Measurements from ENCODE around the gene UBE2G1. TPM values are rescaled to one million over a fixed set of nuclear protein-coding genes. Genes with fewer than 3 reads are reported as not detected.

UBE2G1 gene
- total and polyA plus RNA-seq, 2 of the 13 experiments (the other 11 are each of a cell fraction or from before 2014, with no cell fraction given) = 27.9 to 42.6 TPM

- BruUV-seq (replicated peaks) = no TSS peak
Measured at GRCh38 chr17:4334332-4334731, 32.1 kb downstream of the UBE2G1 start.

GRCh38 chr17:4333041-4333440, 33.4 kb downstream of the UBE2G1 start:
- H3K4me1 ChIP-seq (ENCODE audit: insufficient read depth, low read length) = peaks cover 21% of the 10 kb centered on the region
- H3K9ac ChIP-seq (ENCODE audit: insufficient read depth, low read depth, low read length) = no peak overlapping the region
- intact Hi-C loops (cut with micrococcal nuclease; ENCODE audit: unreplicated experiment) (no loop called here), in situ Hi-C loops (cut with HindIII; ENCODE audit: extremely low pct_ligation_motif_present, low pct_unique_long_range_greater_than_20kb) (no loop called here)
- H3K79me2 ChIP-seq (ENCODE audit: insufficient read depth, low read length) = peaks cover 84% of the 10 kb centered on the region
- H3K4me3 ChIP-seq (replicated peaks in 1 of 3; ENCODE audit: insufficient read depth in 1 of 3, low read depth in 2 of 3, low read length in 3 of 3) = peak overlapping the region in 1 of 3 experiments; percentile 19; a peak in 1 of 6 replicates
- ChIA-PET POLR2A (no interaction called here), CTCF (ENCODE audit: low intra/inter-chr PET ratio, low total read pairs) (no interaction called here)
- H2AFZ ChIP-seq (ENCODE audit: low read length) = no peak overlapping the region
- DNase-seq (ENCODE audit: low spot score) (no peak), ATAC-seq (peak; percentile 62), FAIRE-seq (no peak)
- peaks cover 19% of the 10 kb centered on the region for H4K20me1 ChIP-seq (ENCODE audit: insufficient read depth, low read length)
- peak overlapping the region; percentile 39 for H3K27ac ChIP-seq (ENCODE audit: extremely low read length, insufficient read depth, low read length)
- no peaks in the 10 kb centered on the region for H3K9me3 ChIP-seq (ENCODE audit: low read length)
- no peaks in the 10 kb centered on the region for H3K27me3 ChIP-seq (ENCODE audit: control insufficient read depth in 1 of 2, insufficient read depth in 2 of 2, low read length in 2 of 2)
- H3K4me2 ChIP-seq (ENCODE audit: low read depth, low read length) = peak overlapping the region; percentile 53
- 66% methylated on average over 9 of the region's 9 CpGs for WGBS (ENCODE audit: low lambda C conversion rate)
- no TSS peak for BruUV-seq (replicated peaks)
- no peaks in the 10 kb centered on the region for H3K36me3 ChIP-seq (replicated peaks in 1 of 2; ENCODE audit: control insufficient read depth in 1 of 2, insufficient read depth in 2 of 2, low read length in 2 of 2)
- 0 out of 2 replicates have a peak, but pooled peaks have one; percentile 26 for TF ChIP-seq TARDBP (CRISPR knock-in tag; IDR thresholded peaks at IDR 0.05)
- TF ChIP-seq ZNF224 (CRISPR knock-in tag; IDR thresholded peaks at IDR 0.05) = no peak
- no peak for TF ChIP-seq DPF2 (CRISPR knock-in tag; IDR thresholded peaks at IDR 0.05; ENCODE audit: borderline replicate concordance, low read depth)
- TF ChIP-seq ZNF597 (CRISPR knock-in tag; IDR thresholded peaks at IDR 0.05) = no peak
- TF ChIP-seq ARID5B (CRISPR knock-in tag; IDR thresholded peaks at IDR 0.05) = 0 out of 2 replicates have a peak, but pooled peaks have one; percentile 3
- no peak for TF ChIP-seq ZNF562 (CRISPR knock-in tag; IDR thresholded peaks at IDR 0.05; ENCODE audit: borderline replicate concordance)
- no peak for TF ChIP-seq ZBTB14 (CRISPR knock-in tag; IDR thresholded peaks at IDR 0.05)
- TF ChIP-seq ZNF605 (CRISPR knock-in tag; IDR thresholded peaks at IDR 0.05) = no peak
- TF ChIP-seq NFKBIZ (CRISPR knock-in tag; IDR thresholded peaks at IDR 0.05) = no peak
- TF ChIP-seq ZBTB8A (CRISPR knock-in tag; IDR thresholded peaks at IDR 0.05; ENCODE audit: borderline replicate concordance, low read depth) = no peak
- no peak for TF ChIP-seq U2AF2 (IDR thresholded peaks at IDR 0.05; ENCODE audit: low read depth, low read length)
- 0 out of 2 replicates have a peak, but pooled peaks have one; percentile 13 for TF ChIP-seq CEBPG (CRISPR knock-in tag; IDR thresholded peaks at IDR 0.05)
- no peak for TF ChIP-seq ZNF768 (CRISPR knock-in tag; IDR thresholded peaks at IDR 0.05)

More at GRCh38 chr17:4334332-4334731, 32.1 kb downstream of the UBE2G1 start:
- no peak for ATAC-seq
- H3K79me2 ChIP-seq (ENCODE audit: insufficient read depth, low read length) = peaks cover 89% of the 10 kb centered on the region
- H3K27me3 ChIP-seq (ENCODE audit: control insufficient read depth in 1 of 2, insufficient read depth in 2 of 2, low read length in 2 of 2) = no peaks in the 10 kb centered on the region
- no peaks in the 10 kb centered on the region for H3K9me3 ChIP-seq (ENCODE audit: low read length)
- DNase-seq (ENCODE audit: low spot score) = no peak
- no peak overlapping the region for H3K4me3 ChIP-seq (replicated peaks in 1 of 3; ENCODE audit: insufficient read depth in 1 of 3, low read depth in 2 of 3, low read length in 3 of 3)
- 96% methylated on average over 6 of the region's 6 CpGs for WGBS (ENCODE audit: low lambda C conversion rate)
- CTCF ChIA-PET (ENCODE audit: low intra/inter-chr PET ratio, low total read pairs) = no interaction called here
- H3K9ac ChIP-seq (ENCODE audit: insufficient read depth, low read depth, low read length) = no peak overlapping the region
- no peak for FAIRE-seq
- H3K4me2 ChIP-seq (ENCODE audit: low read depth, low read length) = no peak overlapping the region
- no peaks in the 10 kb centered on the region for H3K36me3 ChIP-seq (replicated peaks in 1 of 2; ENCODE audit: control insufficient read depth in 1 of 2, insufficient read depth in 2 of 2, low read length in 2 of 2)
- POLR2A ChIA-PET = no interaction called here
- peaks cover 21% of the 10 kb centered on the region for H3K4me1 ChIP-seq (ENCODE audit: insufficient read depth, low read length)
- intact Hi-C loops (cut with micrococcal nuclease; ENCODE audit: unreplicated experiment) (no loop called here), in situ Hi-C loops (cut with HindIII; ENCODE audit: extremely low pct_ligation_motif_present, low pct_unique_long_range_greater_than_20kb) (no loop called here)
- H2AFZ ChIP-seq (ENCODE audit: low read length) = no peak overlapping the region
- H3K27ac ChIP-seq (ENCODE audit: extremely low read length, insufficient read depth, low read length) = no peak overlapping the region
- H4K20me1 ChIP-seq (ENCODE audit: insufficient read depth, low read length) = peaks cover 16% of the 10 kb centered on the region
- TF ChIP-seq STAG1 (CRISPR knock-in tag; IDR thresholded peaks at IDR 0.05) (no peak), ZNF777 (CRISPR knock-in tag; IDR thresholded peaks at IDR 0.05) (no peak)

Measured in HepG2 (cell line).